ENCODE results near the gene ZNF831. TPM values are rescaled to one million over a fixed set of nuclear protein-coding genes. Genes with fewer than 3 reads are reported as not detected.

The ZNF831 gene
- polyA plus RNA-seq, 1 donor: 0.31 TPM

GRCh38 chr20:59165891-59166709, 2.5 kb downstream of the ZNF831 start:
- Histone ChIP-seq H3K4me1 (ENCODE audit: control insufficient read depth, insufficient read depth, low read length) (peaks cover 11% of the 10 kb centered on the region), H3K27ac (ENCODE audit: low read length) (peak overlapping the region; percentile 62), H3K4me3 (ENCODE audit: low read length) (no peak overlapping the region), H3K27me3 (ENCODE audit: control insufficient read depth, insufficient read depth, low read length) (no peaks in the 10 kb centered on the region), H3K36me3 (ENCODE audit: control insufficient read depth, insufficient read depth, low read length) (no peaks in the 10 kb centered on the region), H3K9me3 (ENCODE audit: control insufficient read depth, low read depth, low read length) (no peaks in the 10 kb centered on the region)
- WGBS (ENCODE audit: insufficient coverage, low lambda C conversion rate): 79% methylated on average over 4 of the region's 11 CpGs
- DNase-seq: peak in 1 of 2 donors; percentile 40

GRCh38 chr20:59170406-59171349, 7.1 kb downstream of the ZNF831 start:
- Histone ChIP-seq H3K9me3 (ENCODE audit: control insufficient read depth, low read depth, low read length) (no peaks in the 10 kb centered on the region), H3K27ac (ENCODE audit: low read length) (no peak overlapping the region), H3K27me3 (ENCODE audit: control insufficient read depth, insufficient read depth, low read length) (no peaks in the 10 kb centered on the region), H3K4me3 (ENCODE audit: low read length) (no peak overlapping the region), H3K36me3 (ENCODE audit: control insufficient read depth, insufficient read depth, low read length) (no peaks in the 10 kb centered on the region), H3K4me1 (ENCODE audit: control insufficient read depth, insufficient read depth, low read length) (peaks cover 2% of the 10 kb centered on the region)
- whole genome bisulfite sequencing (ENCODE audit: insufficient coverage, low lambda C conversion rate): no CpG with 5 or more reads among the region's 6 CpGs
- no peak for DNase-seq

GRCh38 chr20:59171986-59172385, 8.4 kb downstream of the ZNF831 start:
- no CpG with 5 or more reads among the region's 8 CpGs for WGBS (ENCODE audit: insufficient coverage, low lambda C conversion rate)
- no peaks in the 10 kb centered on the region for H3K36me3 ChIP-seq (ENCODE audit: control insufficient read depth, insufficient read depth, low read length)
- DNase-seq: no peak

GRCh38 chr20:59173938-59174491, 10.4 kb downstream of the ZNF831 start:
- no peak for DNase-seq
- H3K36me3 ChIP-seq (ENCODE audit: control insufficient read depth, insufficient read depth, low read length): no peaks in the 10 kb centered on the region
- H3K4me1 ChIP-seq (ENCODE audit: control insufficient read depth, insufficient read depth, low read length): no peaks in the 10 kb centered on the region
- no peak overlapping the region for H3K4me3 ChIP-seq (ENCODE audit: low read length)
- WGBS (ENCODE audit: insufficient coverage, low lambda C conversion rate): no CpG with 5 or more reads among the region's 7 CpGs
- no peak overlapping the region for H3K27ac ChIP-seq (ENCODE audit: low read length)
- H3K9me3 ChIP-seq (ENCODE audit: control insufficient read depth, low read depth, low read length): no peaks in the 10 kb centered on the region
- H3K27me3 ChIP-seq (ENCODE audit: control insufficient read depth, insufficient read depth, low read length): no peaks in the 10 kb centered on the region

More at GRCh38 chr20:59171986-59172385, 8.4 kb downstream of the ZNF831 start:
- Histone ChIP-seq H3K4me1 (ENCODE audit: control insufficient read depth, insufficient read depth, low read length) (no peaks in the 10 kb centered on the region), H3K27ac (ENCODE audit: low read length) (no peak overlapping the region), H3K4me3 (ENCODE audit: low read length) (no peak overlapping the region), H3K9me3 (ENCODE audit: control insufficient read depth, low read depth, low read length) (no peaks in the 10 kb centered on the region), H3K27me3 (ENCODE audit: control insufficient read depth, insufficient read depth, low read length) (no peaks in the 10 kb centered on the region)

GRCh38 chr20:59175002-59175401, 11.4 kb downstream of the ZNF831 start:
- Histone ChIP-seq H3K4me1 (ENCODE audit: control insufficient read depth, insufficient read depth, low read length) (no peaks in the 10 kb centered on the region), H3K27me3 (ENCODE audit: control insufficient read depth, insufficient read depth, low read length) (no peaks in the 10 kb centered on the region), H3K4me3 (ENCODE audit: low read length) (no peak overlapping the region), H3K9me3 (ENCODE audit: control insufficient read depth, low read depth, low read length) (no peaks in the 10 kb centered on the region), H3K36me3 (ENCODE audit: control insufficient read depth, insufficient read depth, low read length) (no peaks in the 10 kb centered on the region), H3K27ac (ENCODE audit: low read length) (no peak overlapping the region)
- WGBS (ENCODE audit: insufficient coverage, low lambda C conversion rate): no CpG with 5 or more reads among the region's 1 CpG
- DNase-seq: no peak

GRCh38 chr20:59175861-59176260, 12.2 kb downstream of the ZNF831 start:
- peak in 1 of 2 donors; percentile 39 for DNase-seq
- H3K9me3 ChIP-seq (ENCODE audit: control insufficient read depth, low read depth, low read length): no peaks in the 10 kb centered on the region
- no CpG with 5 or more reads among the region's 2 CpGs for WGBS (ENCODE audit: insufficient coverage, low lambda C conversion rate)
- H3K27ac ChIP-seq (ENCODE audit: low read length): no peak overlapping the region
- H3K36me3 ChIP-seq (ENCODE audit: control insufficient read depth, insufficient read depth, low read length): no peaks in the 10 kb centered on the region
- H3K4me3 ChIP-seq (ENCODE audit: low read length): no peak overlapping the region
- H3K4me1 ChIP-seq (ENCODE audit: control insufficient read depth, insufficient read depth, low read length): no peaks in the 10 kb centered on the region
- H3K27me3 ChIP-seq (ENCODE audit: control insufficient read depth, insufficient read depth, low read length): no peaks in the 10 kb centered on the region

- H3K4me3 ChIP-seq (ENCODE audit: low read length): no peak overlapping the region
- no peak for DNase-seq
- no peaks in the 10 kb centered on the region for H3K4me1 ChIP-seq (ENCODE audit: control insufficient read depth, insufficient read depth, low read length)
- WGBS (ENCODE audit: insufficient coverage, low lambda C conversion rate): no CpG with 5 or more reads among the region's 5 CpGs
- no peaks in the 10 kb centered on the region for H3K27me3 ChIP-seq (ENCODE audit: control insufficient read depth, insufficient read depth, low read length)
- no peak overlapping the region for H3K27ac ChIP-seq (ENCODE audit: low read length)
- H3K36me3 ChIP-seq (ENCODE audit: control insufficient read depth, insufficient read depth, low read length): no peaks in the 10 kb centered on the region
- H3K9me3 ChIP-seq (ENCODE audit: control insufficient read depth, low read depth, low read length): no peaks in the 10 kb centered on the region
Observed at GRCh38 chr20:59176812-59177211, 13.2 kb downstream of the ZNF831 start.

- no peak for DNase-seq
- Histone ChIP-seq H3K27me3 (ENCODE audit: control insufficient read depth, insufficient read depth, low read length) (no peaks in the 10 kb centered on the region), H3K9me3 (ENCODE audit: control insufficient read depth, low read depth, low read length) (no peaks in the 10 kb centered on the region), H3K36me3 (ENCODE audit: control insufficient read depth, insufficient read depth, low read length) (no peaks in the 10 kb centered on the region), H3K4me1 (ENCODE audit: control insufficient read depth, insufficient read depth, low read length) (no peaks in the 10 kb centered on the region), H3K4me3 (ENCODE audit: low read length) (no peak overlapping the region), H3K27ac (ENCODE audit: low read length) (no peak overlapping the region)
- WGBS (ENCODE audit: insufficient coverage, low lambda C conversion rate): 88% methylated on average over 4 of the region's 13 CpGs
Observed at GRCh38 chr20:59177266-59178250, 13.9 kb downstream of the ZNF831 start.

- no peak for DNase-seq
- Histone ChIP-seq H3K9me3 (ENCODE audit: control insufficient read depth, low read depth, low read length) (no peaks in the 10 kb centered on the region), H3K27ac (ENCODE audit: low read length) (no peak overlapping the region), H3K4me1 (ENCODE audit: control insufficient read depth, insufficient read depth, low read length) (no peaks in the 10 kb centered on the region), H3K4me3 (ENCODE audit: low read length) (no peak overlapping the region), H3K27me3 (ENCODE audit: control insufficient read depth, insufficient read depth, low read length) (no peaks in the 10 kb centered on the region), H3K36me3 (ENCODE audit: control insufficient read depth, insufficient read depth, low read length) (no peaks in the 10 kb centered on the region)
- no CpG with 5 or more reads among the region's 10 CpGs for WGBS (ENCODE audit: insufficient coverage, low lambda C conversion rate)
Observed at GRCh38 chr20:59178983-59179595, 15.5 kb downstream of the ZNF831 start.
